CD4-positive, CD25-positive, alpha-beta regulatory T cell (primary cell): ENCODE results near the gene UXS1. TPM values are rescaled to one million over a fixed set of nuclear protein-coding genes. Genes with fewer than 3 reads are reported as not detected.

Experiments used
- ATAC-seq, 2 donors: fragments of 150-1000 bp; cut with Tn5 transposase; one replicate each; pipeline ENCODE4 v1.10.0; 2021; ENCODE audit warnings: low read depth in 2 of 2, moderate number of reproducible peaks in 2 of 2, moderate library complexity in 1 of 2
- DNase-seq, 3 donors: peaks; one replicate each; pipeline versions ENCODE4 v3.0.0 to v3.0.0-alpha.2; 2012 to 2022; ENCODE audit warnings: mixed read lengths in 1 of 3
- H3K27ac ChIP-seq: one replicate; pipeline ENCODE4 v1.7.0; 2013; ENCODE audit warnings: mild to moderate bottlenecking, low read length; ENCODE audit not compliant: insufficient read depth, poor library complexity, severe bottlenecking
- H3K27me3 ChIP-seq: one replicate; pipeline ENCODE4 v1.7.0; 2013; ENCODE audit warnings: low read length; ENCODE audit not compliant: control insufficient read depth, insufficient read depth
- H3K36me3 ChIP-seq: one replicate; pipeline ENCODE4 v1.7.0; 2013; ENCODE audit warnings: mild to moderate bottlenecking, low read length, moderate library complexity; ENCODE audit not compliant: control insufficient read depth, insufficient read depth
- H3K4me1 ChIP-seq: 2 replicates; pipeline ENCODE4 v1.7.0; 2013; ENCODE audit warnings: mild to moderate bottlenecking, low read length; ENCODE audit not compliant: insufficient read depth, control insufficient read depth, poor library complexity, severe bottlenecking
- H3K4me3 ChIP-seq: one replicate; pipeline ENCODE4 v1.7.0; 2013; ENCODE audit warnings: low read depth, mild to moderate bottlenecking, low read length, moderate library complexity
- H3K9me3 ChIP-seq, 2 experiments: 1 replicate in 1 of 2; 2 replicates in 1 of 2; pipeline ENCODE4 v1.7.0; 2013; ENCODE audit warnings: low read length in 2 of 2, mild to moderate bottlenecking in 1 of 2, moderate library complexity in 1 of 2; ENCODE audit not compliant: control insufficient read depth in 2 of 2
- H3K27ac Mint-ChIP-seq, 3 donors: one replicate each; pipeline ENCODE4 v1.8.0; 2020 to 2022; ENCODE audit warnings: mild to moderate bottlenecking in 3 of 3, mixed read lengths in 3 of 3, moderate library complexity in 2 of 3
- H3K27me3 Mint-ChIP-seq: one replicate; pipeline ENCODE4 v1.8.0; 2022; ENCODE audit warnings: mild to moderate bottlenecking, mixed read lengths
- H3K36me3 Mint-ChIP-seq: one replicate; pipeline ENCODE4 v1.8.0; 2020; ENCODE audit warnings: mixed read lengths
- H3K4me1 Mint-ChIP-seq, 4 donors: one replicate each; pipeline ENCODE4 v1.8.0; 2020 to 2022; ENCODE audit warnings: mixed read lengths in 4 of 4, mild to moderate bottlenecking in 1 of 4
- H3K4me3 Mint-ChIP-seq, 4 donors: one replicate each; pipeline ENCODE4 v1.8.0; 2020 to 2022; ENCODE audit warnings: mild to moderate bottlenecking in 4 of 4, mixed read lengths in 4 of 4, moderate library complexity in 3 of 4
- H3K9me3 Mint-ChIP-seq, 7 donors: one replicate each; pipeline ENCODE4 v1.8.0; 2020 to 2022; ENCODE audit warnings: mixed read lengths in 7 of 7, mild to moderate bottlenecking in 3 of 7, moderate library complexity in 2 of 7
- polyA plus RNA-seq, 4 donors: library from polyadenylated mRNA; unstranded; fragments of 300-500 nt; fragmentation: Illumina TruSeq; gene quantifications; one replicate each; pipeline ENCODE4 v1.2.3, GENCODE V29; 2021
- total RNA-seq: library from RNA; stranded (reverse); gene quantifications from one replicate; pipeline ENCODE4 v1.2.3, GENCODE V29; 2022

The UXS1 gene
- total and polyA plus RNA-seq, 5 donors from 2014 or later = 83.3 to 162 (median 113) TPM

GRCh38 chr2:106153781-106154180, 40.3 kb downstream of the UXS1 start:
- H3K4me1 Mint-ChIP-seq = peaks cover 28 to 98% (median 57%) of the 10 kb centered on the region in 4 donors
- Histone ChIP-seq H3K27me3 (no peaks in the 10 kb centered on the region), H3K4me1 (peaks cover 59% of the 10 kb centered on the region), H3K27ac (peak overlapping the region; percentile 45), H3K9me3 (peaks cover 18 to 32% of the 10 kb centered on the region in 2 experiments), H3K4me3 (peak overlapping the region; percentile 98), H3K36me3 (peaks cover 70% of the 10 kb centered on the region)
- peaks cover 88% of the 10 kb centered on the region for H3K36me3 Mint-ChIP-seq
- ATAC-seq (no peak), DNase-seq (peak in 1 of 3 donors; percentile 32)
- no peaks in the 10 kb centered on the region for H3K27me3 Mint-ChIP-seq
- peaks cover 0 to 33% (median 14%) of the 10 kb centered on the region in 7 donors for H3K9me3 Mint-ChIP-seq
- H3K27ac Mint-ChIP-seq = peak overlapping the region in 1 of 3 donors; percentile 48
- H3K4me3 Mint-ChIP-seq = peak overlapping the region in 3 of 4 donors; percentile 45 to 88 (median 71)

- Histone ChIP-seq H3K9me3 (peaks cover 0 to 2% of the 10 kb centered on the region in 2 experiments), H3K4me3 (peak overlapping the region; percentile 72), H3K4me1 (peaks cover 73% of the 10 kb centered on the region), H3K27me3 (no peaks in the 10 kb centered on the region), H3K36me3 (peaks cover 54% of the 10 kb centered on the region), H3K27ac (peak overlapping the region; percentile 91)
- H3K27me3 Mint-ChIP-seq = no peaks in the 10 kb centered on the region
- peak overlapping the region; percentile 79 to 96 (median 95) for H3K27ac Mint-ChIP-seq
- DNase-seq (peak in 2 of 3 donors; percentile 42 to 69), ATAC-seq (peak; percentile 60 to 64)
- peaks cover 0 to 5% (median under 1%) of the 10 kb centered on the region in 7 donors for H3K9me3 Mint-ChIP-seq
- peak overlapping the region; percentile 56 to 82 (median 65) for H3K4me3 Mint-ChIP-seq
- peaks cover 40 to 97% (median 69%) of the 10 kb centered on the region in 4 donors for H3K4me1 Mint-ChIP-seq
- peaks cover 76% of the 10 kb centered on the region for H3K36me3 Mint-ChIP-seq
Measured at GRCh38 chr2:106147665-106148064, 46.4 kb downstream of the UXS1 start.

- H3K36me3 ChIP-seq = peaks cover 53% of the 10 kb centered on the region
- Mint-ChIP-seq H3K9me3 (peaks cover 0 to 3% (median 0%) of the 10 kb centered on the region in 7 donors), H3K27me3 (no peaks in the 10 kb centered on the region), H3K27ac (peak overlapping the region; percentile 79 to 96 (median 95)), H3K36me3 (peaks cover 79% of the 10 kb centered on the region), H3K4me1 (peaks cover 44 to 97% (median 72%) of the 10 kb centered on the region in 4 donors), H3K4me3 (peak overlapping the region; percentile 6 to 82 (median 64))
- ATAC-seq (no peak), DNase-seq (no peak)
- peaks cover 77% of the 10 kb centered on the region for H3K4me1 ChIP-seq
- peak overlapping the region; percentile 72 for H3K4me3 ChIP-seq
- H3K9me3 ChIP-seq = no peaks in the 10 kb centered on the region
- H3K27me3 ChIP-seq = no peaks in the 10 kb centered on the region
- H3K27ac ChIP-seq = peak overlapping the region; percentile 91
Measured at GRCh38 chr2:106147159-106147558, 46.9 kb downstream of the UXS1 start.

- peaks cover 46 to 94% (median 72%) of the 10 kb centered on the region in 4 donors for H3K4me1 Mint-ChIP-seq
- H3K4me3 Mint-ChIP-seq = peak overlapping the region; percentile 78 to 82 (median 80)
- Histone ChIP-seq H3K27me3 (no peaks in the 10 kb centered on the region), H3K4me1 (peaks cover 93% of the 10 kb centered on the region), H3K4me3 (peak overlapping the region; percentile 73), H3K36me3 (peaks cover 48% of the 10 kb centered on the region), H3K9me3 (no peaks in the 10 kb centered on the region), H3K27ac (peak overlapping the region; percentile 91)
- H3K27ac Mint-ChIP-seq = peak overlapping the region; percentile 82 to 97 (median 96)
- H3K36me3 Mint-ChIP-seq = peaks cover 69% of the 10 kb centered on the region
- ATAC-seq (peak; percentile 56 to 59), DNase-seq (peak; percentile 58 to 73 (median 72))
- H3K9me3 Mint-ChIP-seq = no peaks in the 10 kb centered on the region
- no peaks in the 10 kb centered on the region for H3K27me3 Mint-ChIP-seq
Measured at GRCh38 chr2:106144621-106145331, 49.3 kb downstream of the UXS1 start.

- Histone ChIP-seq H3K9me3 (no peaks in the 10 kb centered on the region), H3K27me3 (no peaks in the 10 kb centered on the region), H3K36me3 (peaks cover 43% of the 10 kb centered on the region), H3K4me1 (peaks cover 94% of the 10 kb centered on the region), H3K4me3 (peak overlapping the region; percentile 34), H3K27ac (peak overlapping the region; percentile 91)
- no peaks in the 10 kb centered on the region for H3K9me3 Mint-ChIP-seq
- peaks cover 61% of the 10 kb centered on the region for H3K36me3 Mint-ChIP-seq
- peaks cover 53 to 94% (median 76%) of the 10 kb centered on the region in 4 donors for H3K4me1 Mint-ChIP-seq
- H3K27me3 Mint-ChIP-seq = no peaks in the 10 kb centered on the region
- ATAC-seq (no peak), DNase-seq (no peak)
- peak overlapping the region; percentile 77 to 80 (median 79) for H3K4me3 Mint-ChIP-seq
- peak overlapping the region; percentile 82 to 97 (median 96) for H3K27ac Mint-ChIP-seq
Measured at GRCh38 chr2:106143495-106144215, 50.4 kb downstream of the UXS1 start.

- Mint-ChIP-seq H3K27me3 (no peaks in the 10 kb centered on the region), H3K36me3 (peaks cover 56% of the 10 kb centered on the region), H3K4me3 (peak overlapping the region; percentile 20 to 89 (median 78)), H3K27ac (peak overlapping the region; percentile 57 to 96 (median 96)), H3K9me3 (no peaks in the 10 kb centered on the region), H3K4me1 (peaks cover 54 to 95% (median 79%) of the 10 kb centered on the region in 4 donors)
- Histone ChIP-seq H3K9me3 (no peaks in the 10 kb centered on the region), H3K36me3 (peaks cover 37% of the 10 kb centered on the region), H3K4me3 (peak overlapping the region; percentile 55), H3K27me3 (no peaks in the 10 kb centered on the region), H3K27ac (peak overlapping the region; percentile 91), H3K4me1 (peaks cover 95% of the 10 kb centered on the region)
- ATAC-seq (no peak), DNase-seq (no peak)
Measured at GRCh38 chr2:106142683-106143082, 51.4 kb downstream of the UXS1 start.

- H3K27me3 ChIP-seq = no peaks in the 10 kb centered on the region
- Mint-ChIP-seq H3K36me3 (peaks cover 45% of the 10 kb centered on the region), H3K9me3 (no peaks in the 10 kb centered on the region), H3K27me3 (no peaks in the 10 kb centered on the region), H3K4me3 (peak overlapping the region; percentile 34 to 90 (median 86)), H3K4me1 (peaks cover 45 to 84% (median 69%) of the 10 kb centered on the region in 4 donors), H3K27ac (peak overlapping the region; percentile 70 to 96 (median 94))
- H3K36me3 ChIP-seq = peaks cover 37% of the 10 kb centered on the region
- no peaks in the 10 kb centered on the region for H3K9me3 ChIP-seq
- H3K4me3 ChIP-seq = peak overlapping the region; percentile 62
- DNase-seq (no peak), ATAC-seq (no peak)
- peaks cover 83% of the 10 kb centered on the region for H3K4me1 ChIP-seq
- peak overlapping the region; percentile 70 for H3K27ac ChIP-seq
Measured at GRCh38 chr2:106140913-106141312, 53.2 kb downstream of the UXS1 start.
